HG02759 (cell line): ENCODE measurements around the gene STK32C.
A peak's percentile ranks its signal among the peaks of the same experiment; 100 is the strongest.

Source experiments
- ATAC-seq: cut with Tn5 transposase; IDR thresholded peaks from one replicate; pipeline ENCODE4 v1.9.1; 2021; ENCODE audit warnings: mild to moderate bottlenecking, moderate library complexity; ENCODE audit not compliant: unreplicated experiment

STK32C gene

DNA sequence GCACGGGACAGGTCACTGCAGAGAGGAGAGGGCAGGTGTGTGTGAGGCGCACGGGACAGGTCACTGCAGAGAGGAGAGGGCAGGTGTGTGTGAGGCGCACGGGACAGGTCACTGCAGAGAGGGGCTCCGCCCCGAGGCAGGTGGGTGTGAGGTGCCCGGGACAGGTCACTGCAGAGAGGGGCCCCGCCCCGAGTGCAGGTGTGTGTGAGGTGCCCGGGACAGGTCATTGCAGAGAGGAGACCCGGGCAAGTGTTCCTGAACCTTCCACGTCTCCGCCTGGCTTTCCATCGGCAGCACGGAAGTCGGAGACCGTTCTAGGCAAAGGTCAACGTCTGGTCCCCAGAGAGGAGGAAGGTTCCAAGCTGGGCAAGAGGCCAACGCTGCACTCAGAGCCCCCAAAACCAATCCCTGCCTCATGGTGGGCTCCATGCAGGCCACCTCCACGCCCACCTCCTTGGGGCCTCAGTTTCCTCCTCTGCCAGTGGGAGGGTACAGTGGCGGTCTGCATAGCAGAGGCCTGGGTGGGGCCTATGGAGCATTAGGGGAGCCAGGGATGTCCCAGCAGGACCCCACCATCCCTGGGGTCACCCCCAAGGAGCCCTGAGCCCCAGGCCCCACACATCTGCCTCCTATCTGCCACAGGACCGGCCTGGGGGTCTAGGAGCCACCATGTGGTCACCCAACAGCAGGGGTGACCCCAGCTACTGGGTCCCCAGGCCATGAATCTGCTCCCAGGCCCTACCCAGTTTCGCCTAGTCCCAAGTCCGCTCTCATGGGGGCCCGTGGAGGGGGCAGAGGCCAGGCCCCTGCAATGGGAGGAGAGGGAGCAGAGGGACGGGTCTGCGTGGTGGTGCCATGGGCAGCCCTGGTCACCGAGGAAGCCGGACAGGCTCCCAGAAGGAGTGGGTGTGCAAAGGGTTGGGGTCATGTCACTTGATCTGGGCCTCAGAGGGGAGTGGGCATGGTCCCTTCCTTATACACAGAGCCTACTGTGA is 57.0 kb downstream of the STK32C start:
- ATAC-seq = no peak

DNA sequence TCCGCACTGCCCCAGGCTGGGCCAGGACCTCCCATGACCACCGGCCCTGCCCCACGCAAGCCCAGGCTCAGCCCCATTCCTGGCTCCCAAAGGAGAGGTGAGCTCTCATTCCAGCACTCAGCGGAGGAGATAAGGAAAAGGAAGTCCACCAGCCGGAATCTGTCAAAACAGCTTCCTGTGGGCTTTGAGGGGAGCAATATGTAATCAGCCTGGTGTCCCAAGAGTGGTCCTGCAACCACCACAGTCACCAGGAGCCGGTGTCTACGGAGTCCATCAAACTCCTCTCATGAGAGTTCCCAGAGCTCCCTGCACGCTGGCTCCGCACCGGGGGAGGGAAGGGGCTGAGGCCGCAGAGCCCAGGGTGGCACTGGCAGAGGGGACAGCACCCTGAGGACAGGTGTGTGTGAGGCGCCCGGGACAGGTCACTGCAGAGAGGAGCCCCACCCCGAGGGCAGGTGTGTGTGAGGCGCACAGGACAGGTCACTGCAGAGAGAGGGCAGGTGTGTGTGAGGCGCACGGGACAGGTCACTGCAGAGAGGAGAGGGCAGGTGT is 57.9 kb downstream of the STK32C start:
- ATAC-seq = no peak

DNA sequence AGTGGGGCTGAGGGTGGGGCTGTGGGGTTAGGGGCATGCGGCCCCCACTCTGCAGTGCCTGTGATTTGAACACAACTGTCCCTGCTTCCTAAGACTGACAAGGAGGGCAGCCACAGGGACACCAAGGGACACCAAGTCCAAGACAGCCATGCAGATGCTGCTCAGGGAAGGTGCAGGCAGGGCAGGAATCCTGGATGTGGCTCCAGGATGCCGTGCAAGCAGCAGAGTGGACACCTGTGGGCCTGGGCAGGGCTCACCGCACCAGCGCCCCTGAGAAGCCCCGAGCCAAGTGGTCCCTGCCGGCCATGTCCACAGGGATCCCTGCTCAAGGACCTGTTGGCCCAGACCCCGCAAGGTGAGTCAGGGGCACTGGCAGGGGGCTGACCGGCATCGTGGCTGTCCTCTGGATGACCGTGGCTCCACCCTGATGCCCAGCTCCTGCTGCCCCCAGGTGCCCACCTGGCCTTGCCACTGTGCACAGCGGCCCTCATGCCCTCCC is 58.5 kb downstream of the STK32C start:
- no peak for ATAC-seq

DNA sequence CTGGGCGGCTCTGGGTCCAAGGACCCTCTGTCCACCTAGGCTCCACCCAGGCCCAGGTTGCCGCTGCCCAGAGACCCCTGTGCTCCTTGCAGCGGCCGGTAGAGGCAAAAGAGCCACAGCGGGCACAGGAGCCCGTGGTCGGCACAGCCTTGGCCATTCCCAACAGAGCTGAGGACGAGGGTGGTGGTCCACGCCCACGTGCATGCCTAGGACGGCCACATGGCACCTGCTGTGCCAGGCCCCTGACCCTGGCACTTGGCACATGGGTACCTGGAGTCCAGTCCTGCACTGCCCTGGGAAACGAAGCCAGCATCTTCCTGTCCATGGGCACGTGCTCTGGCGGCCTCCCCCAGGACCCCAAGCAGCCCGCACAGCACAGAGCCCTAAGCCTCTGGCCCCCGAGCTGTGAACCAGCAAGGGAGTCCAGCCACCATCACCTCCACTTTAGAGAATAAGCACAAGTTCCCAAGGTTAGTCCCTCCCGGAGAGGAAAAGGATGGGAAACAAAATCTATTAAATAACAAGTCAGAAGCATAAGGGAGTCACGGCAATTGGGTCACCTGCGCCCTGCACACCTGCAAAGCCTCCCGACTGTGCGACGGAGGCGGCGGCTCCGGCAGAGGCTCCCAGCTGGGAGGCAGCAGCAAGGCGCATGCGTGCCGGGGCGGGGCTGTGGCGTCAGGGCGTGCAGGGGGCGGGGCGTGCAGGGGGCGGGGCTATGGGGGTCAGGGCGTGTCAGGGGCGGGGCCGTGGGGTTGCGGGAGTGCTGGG is 59.1 kb downstream of the STK32C start:
- ATAC-seq = peak; percentile 47

DNA sequence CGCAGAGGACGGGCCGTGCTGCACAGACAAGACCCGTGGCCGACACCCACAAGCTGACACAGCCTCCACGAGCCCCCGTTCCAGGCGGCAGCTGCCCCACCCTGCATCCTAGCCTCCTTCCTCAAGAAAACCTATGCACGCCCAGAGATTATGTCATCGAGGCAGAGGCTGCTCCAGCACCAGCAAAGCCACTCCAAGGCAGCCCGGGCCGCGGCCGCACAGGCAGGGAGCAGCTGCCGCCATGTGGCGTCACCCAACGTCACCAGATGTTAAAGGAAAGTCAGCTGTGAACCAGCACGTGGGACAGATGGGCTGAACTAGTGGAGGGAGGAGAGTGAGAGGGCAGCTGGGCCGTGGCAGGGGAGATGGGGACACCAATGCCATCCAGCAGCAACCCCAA is 59.8 kb downstream of the STK32C start:
- ATAC-seq = no peak

DNA sequence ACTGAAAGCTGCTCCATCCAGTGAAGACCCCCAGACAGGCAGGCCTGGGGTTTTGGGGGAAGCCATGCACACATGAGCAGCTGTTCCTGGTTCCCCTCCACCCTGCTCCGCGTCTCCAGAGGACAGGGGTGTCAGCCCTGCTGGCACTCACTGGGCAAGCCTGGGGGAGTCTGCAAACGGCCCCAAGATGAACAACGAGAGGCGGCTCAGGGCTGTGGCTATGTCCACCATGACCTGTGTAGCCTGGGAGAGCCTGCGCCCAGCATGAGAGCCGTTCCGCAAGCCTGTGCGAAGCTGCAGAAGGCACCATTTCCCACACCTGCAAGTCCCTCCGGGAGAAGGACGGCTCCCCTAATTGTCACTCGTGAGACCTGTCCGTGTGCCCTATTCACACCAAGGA is 61.5 kb downstream of the STK32C start:
- no peak for ATAC-seq

DNA sequence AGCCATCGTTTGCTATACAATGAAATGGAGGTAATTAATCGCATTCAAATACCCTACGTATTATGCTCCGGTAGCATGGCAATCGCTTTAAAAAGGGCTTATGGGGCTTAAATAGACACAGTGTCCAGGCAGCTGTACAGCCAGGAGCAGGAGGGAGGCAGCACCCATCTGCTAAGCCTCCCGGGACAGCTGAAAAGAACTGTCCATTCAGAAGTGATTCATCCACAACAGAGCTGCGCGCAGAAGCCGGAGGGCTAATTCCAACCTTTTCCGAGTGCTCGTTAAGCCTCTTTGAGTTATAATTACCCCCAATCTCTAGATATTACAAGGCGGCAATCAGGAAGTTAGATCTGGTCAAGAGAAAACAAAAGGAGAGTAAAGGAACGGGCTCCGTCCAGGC is 62.7 kb downstream of the STK32C start:
- ATAC-seq = no peak

DNA sequence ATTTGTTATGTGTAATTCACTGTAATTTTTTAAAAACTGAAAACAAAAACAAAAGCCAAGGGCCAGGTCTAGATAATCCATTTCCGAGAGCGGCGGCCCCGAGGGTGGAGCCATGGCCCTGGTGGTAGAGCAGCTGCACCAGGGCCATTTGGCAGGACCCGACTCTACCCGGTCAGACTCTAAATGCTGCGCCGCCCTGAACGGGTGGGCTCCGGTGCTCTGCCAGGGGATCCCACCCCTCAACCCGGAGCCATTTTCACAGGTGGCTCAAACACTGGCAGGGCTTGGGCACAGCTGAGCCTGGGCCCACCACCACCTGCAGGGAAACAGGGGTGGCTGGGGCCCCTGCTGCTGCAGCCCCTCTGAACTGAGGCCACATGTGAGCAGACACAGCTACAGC is 64.1 kb downstream of the STK32C start:
- no peak for ATAC-seq

DNA sequence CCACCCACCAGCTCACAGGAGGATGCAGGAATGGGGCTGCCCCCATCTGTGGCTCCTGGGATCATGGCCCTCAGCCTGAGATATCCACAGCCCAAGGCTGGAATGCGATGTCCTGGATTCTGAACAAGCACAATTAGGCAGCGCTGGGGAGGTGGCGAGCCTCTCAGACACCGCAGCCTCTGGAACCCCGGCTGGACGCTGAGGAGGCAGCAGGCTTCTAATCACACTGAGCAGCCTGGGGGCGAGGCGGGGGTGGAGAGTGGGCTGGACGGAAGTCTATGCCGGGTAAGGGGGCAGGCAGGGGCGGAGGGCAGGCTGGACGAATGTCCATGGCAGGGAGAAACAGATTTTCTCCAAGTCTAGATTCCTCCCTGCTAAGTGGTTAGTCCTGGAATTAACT is 64.6 kb downstream of the STK32C start:
- ATAC-seq = no peak

DNA sequence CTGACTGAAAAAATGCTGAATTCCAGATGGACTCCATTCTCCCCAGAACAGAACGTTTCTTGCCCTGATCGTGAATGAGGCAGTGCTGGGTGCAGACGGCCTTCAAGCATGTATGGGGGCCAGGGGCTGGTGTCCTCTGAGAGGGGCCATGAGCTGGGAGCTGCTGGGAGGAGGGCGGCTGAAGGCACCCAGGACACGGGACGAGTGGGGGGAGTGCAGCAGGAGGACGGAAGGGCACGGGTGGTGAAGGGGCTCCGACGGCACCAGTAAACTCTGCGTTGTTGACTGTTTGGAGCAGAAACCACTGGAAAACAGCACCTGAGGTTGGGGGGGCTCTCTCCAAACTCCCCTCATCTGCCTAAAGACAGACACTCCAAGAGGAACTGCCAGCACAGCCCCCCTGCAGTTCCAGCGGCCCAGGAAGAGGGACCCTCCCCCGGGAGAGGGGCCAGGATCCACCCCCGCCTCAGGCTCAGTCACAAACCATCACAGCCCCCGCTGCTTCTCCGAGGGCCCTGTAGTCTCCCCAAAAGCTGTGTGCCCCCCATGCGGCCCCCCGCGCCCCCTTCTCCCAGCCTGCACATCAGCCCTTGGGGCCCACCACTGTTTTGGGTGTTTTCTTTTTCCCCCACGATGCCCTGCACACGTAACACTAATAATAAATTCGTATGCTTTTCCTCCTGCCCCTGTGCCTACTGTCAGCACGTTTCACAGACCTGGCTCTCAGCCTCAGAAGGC is 65.5 kb downstream of the STK32C start:
- ATAC-seq = no peak

DNA sequence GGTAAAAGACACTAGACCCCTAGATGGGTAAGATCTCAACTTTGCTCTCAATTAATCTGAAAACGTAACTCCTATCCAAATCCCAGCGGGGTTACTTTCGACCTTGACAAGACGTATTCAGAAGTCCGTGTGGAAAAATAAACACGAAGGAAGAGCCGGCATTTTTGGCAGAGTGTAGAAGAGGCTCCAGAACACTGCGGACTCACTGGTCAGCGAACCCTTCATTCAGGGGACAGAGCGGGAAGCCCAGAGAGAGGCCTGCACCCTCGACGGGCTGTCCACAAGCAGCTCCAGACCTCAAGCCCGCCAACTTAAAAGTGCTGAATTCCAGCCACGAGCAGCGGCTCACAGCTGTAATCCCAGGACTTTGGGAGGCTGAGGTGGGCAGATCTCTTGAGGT is 66.3 kb downstream of the STK32C start:
- ATAC-seq = no peak

DNA sequence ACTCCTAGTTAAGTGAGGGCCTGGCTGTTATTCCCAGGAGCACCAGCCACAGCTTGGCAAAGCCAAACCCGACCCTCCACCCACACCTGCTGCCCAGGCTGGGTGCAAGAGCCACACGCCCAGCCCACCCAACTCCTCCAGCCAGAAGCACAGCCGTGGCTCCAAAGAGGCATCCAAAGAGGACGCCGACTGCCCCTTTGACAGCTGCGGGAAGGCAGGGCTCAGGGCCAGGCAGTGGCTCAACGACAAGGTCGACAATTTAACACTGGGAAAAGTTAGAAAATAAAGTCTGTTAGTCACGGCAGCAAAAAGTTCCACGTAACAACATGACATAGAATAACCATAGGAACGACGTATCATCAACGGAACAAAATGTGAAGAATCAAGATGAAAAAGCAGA is 66.7 kb downstream of the STK32C start:
- ATAC-seq = no peak

DNA sequence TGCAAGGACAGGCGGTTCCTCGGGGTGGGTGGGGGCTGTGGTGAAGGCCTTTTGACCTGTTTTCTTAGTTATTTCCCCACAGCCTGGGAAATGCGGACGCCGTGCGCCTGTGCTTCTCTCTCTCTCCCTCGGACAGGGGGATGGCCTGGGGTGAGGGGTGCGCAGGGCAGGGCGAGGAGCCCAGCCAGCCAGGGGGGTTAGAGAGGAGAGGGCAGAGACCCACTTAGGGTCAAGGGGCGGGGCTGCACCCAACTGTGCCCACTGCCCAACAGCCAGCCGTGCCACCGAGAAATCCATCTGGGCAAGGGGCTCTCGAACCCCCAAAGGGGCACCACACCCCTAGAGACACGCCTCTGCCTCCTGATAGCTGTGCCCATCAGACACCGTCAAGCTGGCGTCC is 67.2 kb downstream of the STK32C start:
- no peak for ATAC-seq

DNA sequence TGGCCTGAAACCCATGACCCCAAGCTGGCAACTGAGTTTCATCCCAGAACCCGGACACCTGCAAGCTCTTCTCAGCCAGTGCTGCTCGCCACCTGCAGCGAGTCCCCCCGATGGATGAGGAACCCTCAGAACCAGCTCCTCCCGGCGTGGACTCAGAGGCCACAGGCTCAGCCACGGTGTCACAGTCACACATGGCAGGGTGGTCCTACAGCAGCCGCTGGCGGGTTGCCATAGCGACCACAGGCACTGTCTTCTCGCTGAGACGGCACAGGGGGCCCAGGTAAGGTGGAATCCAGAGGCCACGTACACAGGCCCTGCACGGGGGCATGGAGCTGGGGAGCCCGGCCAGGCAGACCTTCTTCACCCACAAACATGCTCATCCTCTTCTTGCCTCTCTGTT is 67.6 kb downstream of the STK32C start:
- no peak for ATAC-seq

DNA sequence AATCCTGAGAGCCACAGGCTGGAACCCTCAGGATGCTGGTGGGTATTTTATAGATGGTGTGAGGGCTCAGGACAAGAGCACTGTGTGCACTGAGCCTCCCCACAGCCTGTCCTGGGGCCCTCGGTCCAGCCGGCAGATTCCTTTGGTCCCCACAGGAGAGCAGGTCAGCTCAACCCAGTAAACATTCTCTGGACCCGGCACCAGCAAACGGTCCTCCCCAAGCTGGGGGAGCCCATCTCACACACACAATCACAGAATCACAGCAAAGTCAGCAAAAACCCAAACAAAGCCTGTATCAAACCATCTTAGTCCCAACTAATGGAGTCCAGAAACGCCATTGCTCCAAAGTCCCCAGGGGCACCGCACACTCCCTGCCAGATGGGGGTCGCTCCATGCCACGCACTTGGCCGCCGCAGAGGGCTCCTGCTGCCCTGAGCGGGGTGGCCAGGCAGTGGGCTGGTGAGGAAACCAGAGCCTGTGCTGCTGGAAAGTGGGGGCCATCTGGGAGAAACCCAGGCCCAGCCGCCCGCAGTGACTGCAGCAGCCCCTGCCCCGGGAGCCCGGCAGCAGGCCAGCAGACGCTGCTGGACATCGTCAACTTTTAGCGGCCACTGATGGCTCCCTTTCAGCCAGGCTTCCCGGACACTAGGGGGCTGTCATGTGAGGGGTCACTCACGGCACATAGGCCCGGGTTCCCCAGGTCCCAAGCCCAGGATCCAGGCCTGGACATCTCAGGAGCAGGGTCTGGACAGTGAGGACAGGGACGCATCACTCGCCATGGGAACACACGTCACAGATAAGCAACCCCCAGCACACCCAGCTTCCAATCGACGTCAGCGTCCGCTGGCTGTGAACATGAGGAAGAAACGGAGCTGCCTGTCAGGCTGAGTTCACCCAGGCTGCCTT is 68.4 kb downstream of the STK32C start:
- ATAC-seq = no peak

DNA sequence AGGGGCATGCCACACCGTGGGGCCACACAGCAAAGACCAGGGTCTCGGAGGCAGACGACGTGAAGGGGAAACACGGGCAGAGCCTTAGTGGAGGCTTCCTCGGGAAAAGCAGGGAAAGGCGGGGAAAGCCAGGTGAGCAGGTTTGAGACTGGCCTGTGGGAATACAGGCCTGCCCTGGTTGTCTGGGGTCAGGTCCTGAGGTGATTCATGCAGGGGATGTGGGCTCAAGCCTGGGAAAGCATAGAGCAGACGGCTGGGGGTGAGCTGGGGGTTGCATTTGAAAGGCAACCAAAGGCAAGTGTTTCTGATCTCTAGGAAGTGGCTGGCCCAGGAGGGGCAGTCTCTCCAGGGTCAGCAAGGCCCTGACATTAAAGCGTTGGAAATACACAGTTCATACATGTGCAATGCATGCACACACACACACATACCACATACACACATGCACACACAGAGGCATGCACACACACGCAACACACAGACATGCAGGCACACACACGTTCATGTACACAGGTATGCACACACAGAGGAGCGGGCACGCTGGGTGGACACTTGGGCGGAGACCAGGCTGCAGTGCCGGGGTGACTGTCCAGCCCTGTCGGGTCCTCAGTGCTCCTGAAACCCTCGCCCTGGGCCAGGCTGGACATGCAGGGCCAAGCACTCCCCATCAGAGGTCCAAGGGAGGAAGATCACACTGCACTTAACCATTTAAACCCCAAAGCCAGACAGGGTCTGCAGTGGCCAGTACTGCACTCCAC is 69.2 kb downstream of the STK32C start:
- ATAC-seq = no peak

DNA sequence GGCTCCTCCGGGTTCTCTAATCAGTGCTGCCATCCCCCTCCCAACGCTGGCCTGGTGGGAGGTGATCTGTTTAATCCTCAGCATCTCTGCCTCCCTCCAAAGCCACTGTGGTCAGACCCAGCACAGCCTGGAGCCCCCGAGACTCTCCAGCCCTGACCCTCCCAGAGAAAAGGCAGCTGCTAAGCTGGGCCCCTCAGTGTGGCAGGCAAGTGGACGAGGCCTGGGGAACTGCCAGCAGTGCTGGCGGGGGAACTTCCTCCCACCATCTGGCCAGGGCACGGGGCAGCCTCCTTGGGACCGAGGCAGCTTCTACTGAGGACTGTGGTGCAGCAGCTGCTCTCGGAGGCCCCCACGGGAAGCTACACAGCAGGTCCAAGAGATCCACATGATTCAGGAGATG is 69.9 kb downstream of the STK32C start:
- ATAC-seq = no peak

DNA sequence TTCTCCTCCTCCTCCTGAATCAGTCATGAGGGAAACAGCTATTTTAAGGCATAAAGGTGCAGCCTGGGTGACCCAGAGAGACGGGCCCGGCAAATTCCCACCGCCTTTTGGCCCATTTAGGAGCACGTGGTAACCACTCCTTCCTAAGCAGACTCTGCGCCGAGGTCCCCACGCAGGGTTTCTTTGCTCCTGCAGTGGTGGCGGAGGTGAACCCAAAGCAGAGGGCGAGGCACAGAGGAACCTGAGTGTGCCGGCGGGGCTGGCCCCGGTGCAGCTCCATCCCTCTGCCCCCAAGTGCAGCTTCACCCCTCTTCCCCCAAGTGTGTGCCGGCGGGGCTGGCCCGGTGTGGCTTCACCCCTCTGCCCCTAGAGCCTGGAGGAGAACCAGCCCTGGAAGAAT is 70.4 kb downstream of the STK32C start:
- no peak for ATAC-seq

DNA sequence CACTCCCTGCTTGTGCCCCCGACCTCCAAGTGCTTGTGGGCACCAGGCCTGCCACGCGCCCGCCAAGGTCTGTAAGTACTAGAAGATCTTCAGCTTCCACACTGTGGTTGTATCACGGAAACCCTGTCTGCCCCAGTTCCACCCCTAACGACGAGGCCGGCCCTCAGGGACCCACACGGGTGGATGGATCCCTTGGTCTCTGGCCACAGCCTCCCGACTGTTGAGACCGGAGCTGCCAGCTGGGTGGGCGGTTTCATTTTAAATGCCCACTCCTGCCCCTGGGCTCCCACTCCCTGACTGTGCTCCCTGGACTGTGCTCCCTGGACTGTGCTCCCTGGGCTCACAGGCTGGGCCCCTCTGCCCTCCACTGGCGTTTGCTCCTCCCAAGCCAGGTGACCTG is 70.9 kb downstream of the STK32C start:
- no peak for ATAC-seq
